NK-92 (cell line): ENCODE measurements around the gene GABRA4.

Source experiments
- DNase-seq: peaks from one replicate; lab custom pipeline; 2025; ENCODE audit not compliant: unreplicated experiment; lab: John Stamatoyannopoulos, UW

Gene GABRA4

DNA sequence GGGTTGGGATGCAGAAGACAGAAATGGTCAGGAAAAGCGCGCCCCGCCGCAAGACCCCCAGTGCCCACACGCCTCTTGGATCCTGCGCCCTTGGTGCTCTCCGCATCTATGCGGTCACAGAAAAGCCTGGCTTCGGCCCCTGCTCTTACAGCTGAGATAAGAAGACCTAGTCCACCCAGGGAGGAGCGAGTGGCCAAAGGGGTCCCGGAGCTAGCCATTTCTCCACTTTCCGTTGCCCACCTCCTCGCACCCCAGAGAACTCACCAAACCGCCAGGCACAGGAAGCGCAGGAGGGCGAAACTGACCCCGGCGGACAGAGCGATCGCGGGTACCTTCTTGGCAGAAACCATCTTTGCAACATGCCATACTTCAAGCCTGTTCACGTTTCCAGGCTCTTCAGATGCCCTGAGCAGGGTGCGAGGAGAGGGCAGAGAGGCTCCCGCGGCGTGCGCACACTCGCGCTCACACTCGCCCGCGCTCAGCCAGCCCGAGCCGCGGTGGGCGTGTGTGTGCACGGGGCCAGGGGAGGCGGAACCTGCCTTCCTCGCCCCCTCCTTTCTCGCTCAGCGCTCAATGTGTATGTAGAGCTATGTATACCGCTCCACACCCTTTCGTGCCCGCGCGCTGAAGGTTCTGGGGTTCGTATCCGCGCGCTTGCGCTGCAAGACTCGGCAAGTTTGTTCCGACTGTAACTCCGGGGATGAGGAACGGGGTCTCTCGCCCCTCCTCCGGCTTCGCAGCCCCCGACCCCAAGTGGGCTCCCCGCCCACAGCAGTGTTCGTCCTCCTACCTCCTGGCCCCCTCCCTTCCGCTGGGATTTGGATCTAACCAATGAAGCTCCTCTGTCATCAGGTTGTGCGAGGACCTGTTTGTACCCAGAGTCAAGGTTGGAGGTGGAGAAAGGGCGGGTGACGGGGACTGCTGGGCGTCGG lies at the start of gene GABRA4:
Gene GABRA4 (minus strand): TSS at position 507 of the 932 bp plus-strand sequence. CDS start 157 bp downstream, at position 350.
- no peak for DNase-seq

DNA sequence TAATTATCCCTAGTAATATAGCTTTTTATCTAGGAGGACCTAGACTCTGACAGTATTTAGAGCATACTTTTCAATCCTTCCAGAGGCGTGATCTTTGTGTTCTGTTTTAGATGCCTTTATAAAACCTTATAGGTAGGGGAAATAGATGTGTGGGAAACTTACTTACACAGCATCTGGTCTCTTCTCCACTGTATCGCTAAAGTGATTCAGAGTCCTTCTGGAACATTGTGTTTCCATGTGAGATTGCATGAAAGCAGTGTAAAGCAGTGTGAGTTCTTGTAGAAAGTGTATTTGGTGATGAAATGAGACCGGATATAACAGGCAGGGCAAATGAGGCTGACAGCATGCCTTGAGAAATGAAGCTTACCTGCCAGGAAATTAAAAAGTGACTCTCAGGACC lies 47.4 kb upstream of the GABRA4 start:
- DNase-seq = no peak

DNA sequence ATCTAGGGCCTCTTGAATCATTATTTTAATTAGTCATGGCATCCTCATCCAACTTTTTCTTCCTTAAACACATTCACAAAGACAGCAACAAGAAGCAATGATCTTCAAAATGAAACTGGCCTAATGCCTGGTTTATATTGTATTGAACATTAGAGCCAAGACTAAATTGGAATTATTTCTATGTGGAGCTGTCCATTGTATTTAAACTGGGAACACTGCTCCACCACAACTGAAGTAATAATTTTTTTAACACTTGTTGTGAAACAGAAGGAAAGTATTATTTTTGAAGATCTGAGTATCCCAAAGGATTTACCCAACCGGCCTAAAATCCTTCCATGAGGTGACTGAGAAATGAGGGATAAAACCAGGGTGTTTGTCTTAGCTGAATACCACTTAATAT lies 44.9 kb upstream of the GABRA4 start:
- DNase-seq = no peak

DNA sequence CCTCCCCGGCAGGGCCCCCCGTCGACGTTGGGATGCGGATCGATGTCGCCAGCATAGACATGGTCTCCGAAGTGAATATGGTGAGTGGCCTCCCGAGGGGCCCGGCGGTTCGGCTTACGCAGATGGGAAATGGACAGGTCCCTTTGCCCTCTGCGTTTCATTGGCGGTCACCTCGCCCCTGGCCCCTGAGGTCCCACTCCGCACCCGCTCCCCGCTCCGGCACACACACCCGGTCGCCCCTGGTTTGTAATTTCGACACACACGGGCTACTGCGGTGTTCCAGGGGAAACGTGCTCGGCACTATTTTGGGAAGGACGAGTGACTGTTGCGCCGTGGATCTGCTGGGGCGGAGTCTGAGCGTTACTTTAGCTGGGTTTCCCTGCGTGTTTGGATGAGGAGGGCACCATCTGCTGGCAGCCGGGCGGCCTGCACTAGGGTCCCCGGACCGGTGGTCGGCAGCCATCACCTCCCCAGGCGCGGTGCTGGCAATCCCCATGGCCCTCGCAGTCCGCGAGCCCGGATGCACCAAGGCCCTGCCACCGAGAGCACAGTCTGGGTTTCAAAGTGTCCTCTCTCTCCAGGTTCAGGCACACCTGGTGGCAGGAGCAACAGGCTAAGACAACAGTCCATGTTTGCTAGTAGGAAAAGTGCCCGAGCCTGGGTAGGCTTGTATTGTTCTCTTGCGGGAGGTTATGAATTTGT lies 39.2 kb upstream of the GABRA4 start:
- DNase-seq = no peak

DNA sequence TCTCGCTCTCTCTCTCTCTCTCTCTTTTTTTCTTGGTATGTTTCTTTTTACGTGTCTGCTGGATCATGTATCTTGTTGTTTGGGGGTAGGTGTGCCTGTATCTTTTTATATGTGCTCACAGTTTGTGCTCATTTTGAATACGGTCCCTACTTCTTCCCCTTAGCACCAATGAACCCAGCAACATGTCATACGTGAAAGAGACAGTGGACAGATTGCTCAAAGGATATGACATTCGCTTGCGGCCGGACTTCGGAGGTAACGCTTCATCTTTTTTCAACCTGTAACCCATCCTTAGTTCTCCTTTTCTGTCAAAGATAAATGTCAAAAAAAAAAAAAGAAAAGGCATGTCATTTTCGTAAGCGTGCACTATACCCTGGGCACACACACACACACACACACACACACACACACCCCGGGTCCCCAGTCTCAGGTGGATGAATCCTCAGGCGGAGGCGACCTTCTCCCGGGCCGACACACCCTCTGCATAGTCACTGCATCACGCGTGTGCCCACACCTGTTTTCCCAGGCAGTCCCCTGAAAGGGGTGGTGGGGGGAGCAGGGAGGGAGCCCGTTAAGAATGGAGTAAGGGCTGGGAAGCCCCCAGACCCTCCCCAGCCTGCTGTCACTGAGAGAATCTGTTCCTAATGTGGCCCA lies 38.5 kb upstream of the GABRA4 start:
- no peak for DNase-seq

DNA sequence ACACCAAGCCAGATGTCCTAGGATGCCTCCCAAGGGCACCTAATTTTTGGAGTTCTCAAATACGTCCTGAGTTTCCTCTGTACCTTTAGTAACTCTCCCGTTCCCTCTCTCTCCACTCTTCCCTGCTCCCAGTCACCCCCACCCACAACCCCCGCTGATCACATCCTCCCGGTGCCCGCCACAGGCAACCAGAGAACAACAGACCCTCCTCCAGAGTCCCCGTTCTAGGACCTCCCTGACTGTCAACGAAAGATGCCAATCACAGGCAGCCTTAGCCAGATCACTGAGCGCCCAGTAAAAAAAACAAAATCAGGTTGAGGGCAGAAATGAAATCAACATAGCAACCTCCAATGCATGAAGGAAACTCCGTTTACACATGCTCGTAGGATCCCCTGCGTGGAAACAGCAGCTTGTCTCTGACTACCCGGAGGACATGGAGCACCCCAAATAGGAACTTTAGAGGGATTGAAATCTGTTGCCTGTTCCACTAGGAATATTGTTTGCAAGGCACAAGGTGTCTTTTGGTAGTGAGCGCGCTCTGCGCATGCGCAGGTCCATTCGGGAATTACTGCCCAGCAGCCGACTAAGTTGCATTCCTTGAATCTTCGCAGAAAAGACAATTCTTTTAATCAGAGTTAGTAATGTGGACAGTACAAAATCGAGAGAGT lies 37.8 kb upstream of the GABRA4 start, which contains the start of gene GABRB1:
Gene GABRB1 (plus strand): TSS at position 557 of the 668 bp plus-strand sequence.
- no peak for DNase-seq

DNA sequence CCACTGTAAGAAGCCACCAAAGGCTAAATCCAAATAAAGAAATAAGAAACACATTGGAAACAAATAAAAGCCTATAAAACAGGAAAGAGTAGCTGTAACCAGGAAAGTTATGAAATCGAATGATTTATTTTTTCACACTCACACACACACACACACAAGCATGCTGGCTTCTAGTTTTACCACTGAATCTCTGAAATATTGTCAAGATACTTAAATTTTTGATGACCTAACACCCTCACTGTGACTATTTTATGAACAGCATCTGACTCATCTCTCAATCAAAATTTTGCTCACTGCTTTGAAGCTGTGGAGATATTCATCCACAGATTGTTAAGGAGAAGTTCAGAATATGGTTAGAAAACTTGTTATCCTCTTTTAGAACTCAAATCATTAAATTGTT lies 24.1 kb upstream of the GABRA4 start:
- no peak for DNase-seq

DNA sequence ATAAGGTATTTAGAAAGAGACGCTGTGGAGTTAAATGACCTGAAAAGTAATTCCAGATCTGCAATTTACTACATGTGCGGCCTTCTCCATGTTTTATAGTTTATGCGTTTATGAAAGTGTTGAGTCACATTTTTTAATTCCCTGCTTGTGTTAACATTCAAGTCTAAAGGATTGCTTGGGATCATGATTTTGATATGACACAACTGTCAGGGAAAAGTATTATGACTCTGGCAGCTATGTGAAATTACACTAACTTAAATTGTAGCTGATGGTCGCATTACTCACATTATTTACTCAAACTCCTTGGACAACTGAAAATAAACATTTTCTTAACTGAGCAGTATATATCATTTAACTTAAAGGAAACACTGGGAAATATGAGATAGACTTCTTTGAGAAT lies 23.7 kb upstream of the GABRA4 start:
- no peak for DNase-seq

DNA sequence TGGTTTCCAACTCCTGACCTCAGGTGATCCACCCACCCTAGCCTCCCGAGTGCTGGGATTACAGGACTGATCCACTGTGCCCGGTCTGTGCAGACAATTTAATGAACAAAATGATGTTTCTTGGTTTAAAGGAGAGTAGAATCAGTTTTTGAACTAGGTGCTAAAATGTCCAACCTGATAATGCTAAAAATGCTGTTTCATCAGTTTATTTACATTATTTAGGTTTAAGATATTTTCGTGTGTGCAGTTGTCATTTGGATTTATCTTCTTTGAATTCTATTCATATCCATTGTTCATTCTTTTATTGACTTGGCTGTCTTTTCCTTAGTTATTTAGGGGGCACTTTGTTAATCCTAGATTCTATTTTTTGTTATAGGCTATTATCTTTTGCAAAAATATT lies 20.0 kb upstream of the GABRA4 start:
- no peak for DNase-seq

DNA sequence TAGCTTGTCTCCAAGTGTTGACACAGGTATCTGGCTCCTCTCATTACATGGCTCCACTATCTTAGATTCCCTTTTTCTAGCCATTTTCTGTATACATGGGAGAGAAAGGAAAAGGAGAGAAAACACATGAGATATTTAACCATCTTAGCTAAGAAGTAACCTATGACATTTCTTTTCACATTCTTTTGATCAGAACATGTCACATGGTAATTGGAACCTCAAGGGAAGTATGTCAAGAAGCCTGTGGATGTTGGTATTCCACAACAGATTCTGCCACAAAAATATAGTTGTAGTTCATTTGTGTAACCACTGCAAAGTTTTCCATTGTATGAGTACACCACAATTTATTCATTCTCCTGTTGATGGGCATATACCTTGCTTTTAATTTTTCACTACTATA lies 19.3 kb upstream of the GABRA4 start:
- no peak for DNase-seq

DNA sequence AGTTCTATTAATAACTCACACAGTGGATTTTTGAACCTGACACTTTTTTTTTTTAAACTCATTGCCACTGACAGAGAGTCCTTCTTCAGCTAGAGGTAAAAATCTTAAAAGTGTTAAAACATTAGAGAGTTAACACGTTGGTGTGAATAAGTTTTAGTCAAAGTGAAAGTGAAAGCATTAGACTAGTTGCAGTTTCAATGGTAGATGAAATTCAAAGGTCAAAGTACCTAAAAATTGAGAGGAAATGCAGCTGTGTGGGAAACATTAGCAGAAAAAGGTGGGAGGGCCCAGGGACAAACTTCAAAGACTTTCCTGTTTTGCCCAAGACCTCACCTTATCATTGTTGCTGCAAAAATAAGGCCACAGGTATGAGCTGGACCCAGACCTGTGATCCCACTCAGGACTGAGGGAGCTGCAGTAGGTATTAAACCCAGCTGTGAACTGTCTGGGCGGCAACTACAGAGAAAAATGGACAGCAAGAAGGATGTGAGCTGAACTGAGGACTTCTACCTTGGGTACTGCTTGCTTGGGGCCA lies 17.6 kb upstream of the GABRA4 start:
- no peak for DNase-seq

DNA sequence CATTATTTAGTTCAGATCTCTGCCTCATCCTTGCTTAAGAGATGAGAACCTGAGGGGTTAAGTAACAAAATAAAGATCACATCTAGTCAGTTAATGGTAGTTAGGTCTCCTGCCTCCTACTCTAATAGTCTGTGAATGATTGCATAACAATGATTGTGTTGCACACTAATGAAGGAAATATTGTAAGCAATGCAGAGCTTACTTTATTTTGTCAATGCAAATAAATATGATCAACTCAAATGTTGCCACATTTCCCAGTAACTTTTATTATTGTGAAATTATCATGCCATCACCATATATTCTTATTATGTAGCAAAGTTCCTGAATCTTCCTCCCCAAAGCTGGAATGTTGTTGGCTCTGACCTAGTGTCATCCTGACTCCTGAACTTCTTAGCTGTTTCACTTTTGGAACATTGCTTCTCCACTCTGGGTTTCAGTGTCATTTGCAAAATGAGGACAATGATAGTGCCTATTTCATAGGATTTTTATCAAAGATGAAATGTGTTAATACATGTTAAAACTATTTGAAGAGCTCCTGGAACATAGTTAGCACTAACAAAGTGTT lies 17.0 kb upstream of the GABRA4 start:
- DNase-seq = no peak

DNA sequence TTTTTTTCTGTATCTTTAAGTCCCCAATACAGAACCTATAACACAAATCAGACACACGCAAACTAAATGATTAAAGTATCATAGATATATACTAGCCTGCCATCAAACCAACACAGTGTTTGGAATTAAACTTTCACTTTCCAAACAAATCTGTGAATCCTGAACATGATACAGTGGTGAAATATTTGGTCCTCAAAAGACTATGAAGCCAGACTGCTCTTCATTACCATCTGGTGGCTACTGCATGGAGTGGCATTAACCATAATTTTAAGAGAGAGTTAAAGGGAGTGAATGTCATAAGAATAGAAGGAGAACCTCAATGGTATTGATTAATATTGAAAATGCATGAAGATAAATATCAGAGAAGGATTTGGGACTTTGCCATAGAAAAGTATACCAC lies 9.2 kb upstream of the GABRA4 start:
- DNase-seq = no peak

DNA sequence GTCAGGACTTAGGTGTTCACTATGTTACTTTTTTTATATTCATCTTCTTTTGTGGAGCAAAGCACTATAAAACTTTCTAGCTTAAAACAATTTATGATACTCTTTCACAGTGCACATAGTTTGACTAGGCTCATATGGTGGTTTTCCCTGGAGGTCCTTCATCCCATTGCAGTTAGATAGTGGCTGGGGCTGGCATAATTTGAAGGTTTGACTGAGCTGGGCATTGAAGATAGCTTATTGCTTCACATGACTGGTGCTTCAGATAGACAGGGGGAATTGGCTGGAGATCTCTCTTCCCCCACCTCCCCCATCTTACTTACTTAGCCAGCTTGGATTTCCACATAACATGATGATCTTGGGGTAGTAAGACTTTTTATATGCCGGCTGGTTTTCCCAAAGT lies 7.0 kb upstream of the GABRA4 start:
- DNase-seq = no peak

DNA sequence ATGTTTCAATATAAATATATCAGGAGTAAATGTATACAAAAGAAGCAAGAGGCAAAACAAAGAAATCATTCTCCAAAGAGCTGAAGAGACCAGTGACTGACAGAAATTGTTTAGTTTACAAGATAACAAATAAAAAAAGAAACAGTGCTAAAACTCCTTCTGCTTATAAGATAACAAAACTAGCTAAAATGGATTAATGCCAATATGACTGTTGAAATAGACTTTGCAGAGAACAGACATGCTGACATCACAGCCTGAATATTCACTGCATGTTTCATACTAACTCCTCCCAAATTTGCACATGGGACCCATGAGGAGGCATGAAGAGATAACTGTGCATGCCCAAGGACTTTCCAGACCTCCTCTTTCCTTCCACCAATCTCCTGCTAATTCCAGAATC lies 6.2 kb upstream of the GABRA4 start:
- no peak for DNase-seq

DNA sequence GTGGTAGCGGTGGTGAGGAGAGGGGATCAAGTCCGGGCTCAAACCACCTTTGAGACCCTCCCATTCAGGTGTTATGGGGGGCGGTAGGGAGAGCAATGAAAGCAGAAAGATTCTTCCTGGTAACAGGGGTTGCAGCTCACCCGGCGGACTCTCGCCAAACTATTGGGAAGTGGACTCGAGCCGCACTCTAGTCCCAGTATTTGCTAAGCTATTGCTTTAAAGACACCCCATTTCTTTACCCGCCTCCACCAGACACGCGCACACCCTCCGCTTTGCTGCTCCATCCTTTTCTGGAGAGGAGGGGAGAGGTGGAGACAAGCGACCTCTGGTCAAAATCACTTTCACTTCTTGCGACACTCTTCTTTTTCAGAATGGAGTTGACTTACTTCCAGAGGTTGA lies 625 bp upstream of the GABRA4 start:
- no peak for DNase-seq

DNA sequence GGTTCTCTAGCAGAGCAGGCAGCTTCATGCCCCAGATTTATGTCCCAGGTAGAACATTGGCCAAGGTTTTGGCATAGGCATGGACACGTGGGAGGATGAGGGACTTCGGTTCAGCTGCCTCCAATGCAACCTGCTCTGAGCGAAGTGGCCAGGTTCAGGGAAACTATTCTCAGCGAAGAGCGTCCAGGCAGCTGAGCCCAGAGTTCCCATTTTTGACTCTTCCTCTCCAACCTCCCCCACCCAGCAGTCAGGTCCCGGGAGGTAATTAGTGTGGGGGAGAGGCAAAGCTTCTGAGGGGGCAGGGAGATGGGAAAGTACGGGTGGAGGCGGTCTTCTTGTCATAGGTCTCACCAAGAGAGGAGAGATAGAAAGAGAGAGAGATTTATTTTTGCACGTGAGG lies 1.0 kb downstream of the GABRA4 start:
- no peak for DNase-seq

DNA sequence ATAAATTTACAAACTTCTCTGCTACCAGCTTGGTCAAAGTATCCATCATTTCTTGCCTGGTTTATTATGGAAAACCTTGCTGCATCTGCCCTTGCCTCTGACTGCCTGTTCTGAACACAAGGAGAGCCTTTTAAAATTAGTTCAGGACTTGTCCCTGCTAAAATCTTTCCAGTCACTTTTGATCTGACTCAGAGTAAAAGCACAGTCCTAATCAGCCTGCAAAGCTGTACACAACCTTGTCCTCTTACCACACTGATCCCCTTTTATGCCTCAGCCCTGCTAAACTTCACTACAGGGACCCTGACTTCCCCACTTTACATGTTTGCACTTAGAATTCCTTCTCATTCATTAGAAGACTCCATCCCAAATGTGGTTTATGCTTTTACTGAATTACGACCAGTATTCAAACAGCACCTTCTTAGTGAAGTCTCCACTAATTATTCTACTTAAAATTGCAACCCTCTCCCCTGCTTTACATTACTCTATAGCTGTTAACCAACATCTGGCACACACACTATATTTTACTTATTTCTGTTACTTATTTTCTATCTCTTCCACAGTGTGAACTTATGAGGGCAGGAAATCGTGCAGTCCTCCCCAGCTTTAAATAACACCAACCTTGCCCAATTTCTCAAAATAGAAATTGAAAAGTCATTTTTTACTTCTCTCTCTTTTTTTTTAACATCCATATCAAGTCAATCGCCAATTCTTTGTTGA lies 6.3 kb downstream of the GABRA4 start:
- DNase-seq = no peak

DNA sequence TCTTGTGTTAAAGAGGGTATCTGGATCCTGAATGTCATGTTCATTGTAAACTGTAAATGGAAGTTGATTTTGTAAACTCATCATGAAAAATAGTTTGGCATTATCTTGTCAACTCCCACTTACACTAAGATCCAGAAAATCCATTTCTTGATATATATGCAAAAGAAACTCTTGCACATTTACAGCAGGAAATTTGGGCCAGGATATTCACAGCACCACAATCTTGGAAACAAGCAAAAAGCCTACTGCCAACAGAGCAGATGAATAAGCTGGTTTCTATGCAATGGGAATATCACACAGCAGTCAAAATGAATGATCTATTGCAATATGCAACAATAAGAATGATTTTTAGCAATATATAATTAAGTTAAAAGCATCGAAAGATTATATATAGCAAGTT lies 8.6 kb downstream of the GABRA4 start:
- no peak for DNase-seq

DNA sequence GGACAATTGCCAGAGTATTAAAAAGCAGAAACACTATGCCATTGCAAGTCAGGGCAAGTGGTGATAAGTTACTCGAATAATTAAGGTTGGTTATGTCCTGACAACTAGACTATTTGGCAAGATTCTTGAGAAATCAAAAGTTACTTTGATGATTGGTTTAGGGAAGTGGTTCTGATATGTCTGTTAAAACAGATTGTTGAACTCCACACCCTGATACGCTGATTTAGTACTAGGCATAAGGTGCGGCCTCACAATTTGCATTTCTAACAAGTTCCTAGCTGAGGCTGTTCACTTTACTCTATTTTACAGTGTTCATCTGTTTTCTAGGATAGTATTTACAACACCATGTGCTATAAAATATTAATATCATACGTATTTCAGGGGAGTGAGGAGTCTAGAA lies 12.5 kb downstream of the GABRA4 start:
- no peak for DNase-seq
